Common myeloid progenitor, CD34-positive (primary cell): ENCODE data around the gene ADCYAP1R1.

ENCODE experiments used
- CTCF ChIA-PET: fragments of 350-600 bp; sonication (Branson Sonifier 250); formaldehyde crosslinking; loops from one replicate; lab custom pipeline; 2021; ENCODE audit warnings: antibody characterized with exemption; lab: Charles Lee
- POLR2A ChIA-PET: fragments of 350-600 bp; sonication (Branson Sonifier 250); formaldehyde crosslinking; loops from one replicate; lab custom pipeline; 2021; ENCODE audit warnings: antibody characterized with exemption; lab: Charles Lee
- DNase-seq, 3 donors: peaks; one replicate each; pipeline versions ENCODE4 v3.0.0 to v3.0.0-alpha.2; 2013
- H3K27ac ChIP-seq, 2 experiments: 1 replicate in 1 of 2; 2 replicates in 1 of 2; pipeline ENCODE4 v1.7.0; 2013; ENCODE audit warnings: inconsistent platforms in 2 of 2, low read length in 2 of 2, mild to moderate bottlenecking in 2 of 2, low read depth in 1 of 2, moderate library complexity in 1 of 2; ENCODE audit not compliant: severe bottlenecking in 2 of 2, insufficient read depth in 1 of 2, poor library complexity in 1 of 2
- H3K27me3 ChIP-seq, 5 experiments: replicated peaks in 2 of 5; 1 replicate in 3 of 5; 2 replicates in 2 of 5; pipeline versions ENCODE4 v1.6.1 to v1.7.0; 2013; ENCODE audit warnings: low read length in 4 of 5, mild to moderate bottlenecking in 2 of 5, moderate library complexity in 2 of 5, inconsistent platforms in 1 of 5; ENCODE audit not compliant: insufficient read depth in 5 of 5, control insufficient read depth in 4 of 5
- H3K36me3 ChIP-seq, 4 experiments: 1 replicate in 2 of 4; 2 replicates in 2 of 4; pipeline versions ENCODE4 v1.6.1 to v1.7.0; 2013; ENCODE audit warnings: low read length in 3 of 4, control low read depth in 1 of 4, mild to moderate bottlenecking in 1 of 4; ENCODE audit not compliant: control insufficient read depth in 4 of 4, insufficient read depth in 4 of 4
- H3K4me1 ChIP-seq, 4 experiments: 1 replicate in 3 of 4; 2 replicates in 1 of 4; pipeline versions ENCODE4 v1.6.1 to v1.7.1; 2013; ENCODE audit warnings: low read length in 3 of 4, mild to moderate bottlenecking in 3 of 4, control low read depth in 1 of 4, inconsistent platforms in 1 of 4, moderate library complexity in 1 of 4; ENCODE audit not compliant: control insufficient read depth in 4 of 4, insufficient read depth in 4 of 4; ENCODE audit errors: control extremely low read depth in 1 of 4
- H3K4me3 ChIP-seq, 7 experiments: 1 replicate in 4 of 7; 2 replicates in 3 of 7; pipeline versions ENCODE4 v1.5.1 to v1.7.0; 2013; ENCODE audit warnings: mild to moderate bottlenecking in 7 of 7, low read length in 6 of 7, moderate library complexity in 6 of 7, inconsistent platforms in 2 of 7, low read depth in 2 of 7, control low read depth in 1 of 7; ENCODE audit not compliant: insufficient read depth in 4 of 7, control insufficient read depth in 1 of 7; ENCODE audit errors: extremely low read depth in 1 of 7
- H3K9me3 ChIP-seq, 5 experiments: 1 replicate in 4 of 5; 2 replicates in 1 of 5; pipeline versions ENCODE4 v1.6.1 to v1.7.1; 2013; ENCODE audit warnings: low read length in 4 of 5, mild to moderate bottlenecking in 2 of 5, inconsistent platforms in 1 of 5, low read depth in 1 of 5, moderate library complexity in 1 of 5; ENCODE audit not compliant: control insufficient read depth in 4 of 5, insufficient read depth in 2 of 5; ENCODE audit errors: control extremely low read depth in 1 of 5
- WGBS: methylation state at CpG from one replicate; pipeline ENCODE4 v1.1.5; 2013; ENCODE audit not compliant: insufficient coverage; 5-methylcytosine and 5-hydroxymethylcytosine counted together

The ADCYAP1R1 gene

GRCh38 chr7:31073326-31074119 is 21.4 kb downstream of the ADCYAP1R1 start:
- ChIA-PET POLR2A (no interaction called here), CTCF (interaction anchor here (0.6 kb wide), 1 partner anchor 49 kb away, joined by 4 read pairs; no protein-coding TSS in a partner anchor)
- H3K27me3 ChIP-seq: peaks cover 0 to 5% (median 1%) of the 10 kb centered on the region in 5 experiments
- H3K4me3 ChIP-seq: no peak overlapping the region
- no peaks in the 10 kb centered on the region for H3K4me1 ChIP-seq
- 85% methylated on average over 4 of the region's 5 CpGs for WGBS
- no peak overlapping the region for H3K27ac ChIP-seq
- H3K9me3 ChIP-seq: no peaks in the 10 kb centered on the region
- no peak for DNase-seq
- H3K36me3 ChIP-seq: no peaks in the 10 kb centered on the region

- CTCF ChIA-PET: no interaction called here
Observed at GRCh38 chr7:31074120-31074383, 21.9 kb downstream of the ADCYAP1R1 start.

GRCh38 chr7:31074403-31075085 is 22.4 kb downstream of the ADCYAP1R1 start:
- Histone ChIP-seq H3K4me3 (no peak overlapping the region), H3K27ac (no peak overlapping the region), H3K4me1 (no peaks in the 10 kb centered on the region), H3K36me3 (no peaks in the 10 kb centered on the region), H3K27me3 (peaks cover 0 to 12% (median 5%) of the 10 kb centered on the region in 5 experiments), H3K9me3 (no peaks in the 10 kb centered on the region)
- over 99% methylated on average over 11 of the region's 14 CpGs for WGBS
- ChIA-PET CTCF (no interaction called here), POLR2A (no interaction called here)
- no peak for DNase-seq

More at GRCh38 chr7:31074120-31074383, 21.9 kb downstream of the ADCYAP1R1 start:
- H3K27ac ChIP-seq: no peak overlapping the region
- 86% methylated on average over 3 of the region's 6 CpGs for WGBS
- DNase-seq: no peak
- H3K9me3 ChIP-seq: no peaks in the 10 kb centered on the region
- H3K4me3 ChIP-seq: no peak overlapping the region
- no peaks in the 10 kb centered on the region for H3K36me3 ChIP-seq
- H3K4me1 ChIP-seq: no peaks in the 10 kb centered on the region
- POLR2A ChIA-PET: no interaction called here
- H3K27me3 ChIP-seq: peaks cover 0 to 7% (median 5%) of the 10 kb centered on the region in 5 experiments

GRCh38 chr7:31075086-31075405 is 22.9 kb downstream of the ADCYAP1R1 start:
- H3K27ac ChIP-seq: no peak overlapping the region
- no peaks in the 10 kb centered on the region for H3K9me3 ChIP-seq
- no peaks in the 10 kb centered on the region for H3K4me1 ChIP-seq
- peaks cover 0 to 15% (median 5%) of the 10 kb centered on the region in 5 experiments for H3K27me3 ChIP-seq
- WGBS: 98% methylated on average over 5 of the region's 5 CpGs
- no peaks in the 10 kb centered on the region for H3K36me3 ChIP-seq
- CTCF ChIA-PET: no interaction called here
- POLR2A ChIA-PET: no interaction called here
- DNase-seq: no peak
- no peak overlapping the region for H3K4me3 ChIP-seq

GRCh38 chr7:31076051-31076450 is 23.9 kb downstream of the ADCYAP1R1 start:
- no peaks in the 10 kb centered on the region for H3K4me1 ChIP-seq
- H3K27ac ChIP-seq: no peak overlapping the region
- WGBS: 92% methylated on average over 5 of the region's 8 CpGs
- DNase-seq: no peak
- POLR2A ChIA-PET: no interaction called here
- H3K36me3 ChIP-seq: no peaks in the 10 kb centered on the region
- no peaks in the 10 kb centered on the region for H3K9me3 ChIP-seq
- peaks cover 0 to 25% (median 6%) of the 10 kb centered on the region in 5 experiments for H3K27me3 ChIP-seq
- H3K4me3 ChIP-seq: no peak overlapping the region
- CTCF ChIA-PET: interaction anchor here (1.0 kb wide), 1 partner anchor 28 kb away, joined by 3 read pairs; no protein-coding TSS in a partner anchor

- no peak overlapping the region for H3K27ac ChIP-seq
- H3K4me3 ChIP-seq: no peak overlapping the region
- no peaks in the 10 kb centered on the region for H3K36me3 ChIP-seq
- H3K27me3 ChIP-seq: peaks cover 0 to 31% (median 9%) of the 10 kb centered on the region in 5 experiments
- POLR2A ChIA-PET: no interaction called here
- no peak for DNase-seq
- WGBS: 98% methylated on average over 6 of the region's 11 CpGs
- CTCF ChIA-PET: interaction anchor here (1.0 kb wide), 1 partner anchor 27 kb away, joined by 3 read pairs; no protein-coding TSS in a partner anchor
- no peaks in the 10 kb centered on the region for H3K9me3 ChIP-seq
- H3K4me1 ChIP-seq: no peaks in the 10 kb centered on the region
Observed at GRCh38 chr7:31076641-31077310, 24.7 kb downstream of the ADCYAP1R1 start.
